Activated T-cell treated with anti-CD3 and anti-CD28 coated beads for 4 hours (primary cell): ENCODE data around the gene WDR82.
"Not testable (repeated sequence)": the region's sequence is repeated elsewhere in the genome, so short reads cannot be mapped to it uniquely, and the experiment has no call there.

Experiments
- DNase-seq: peaks from one replicate; pipeline ENCODE4 v3.0.0-alpha.2; 2020

The WDR82 gene

GRCh38 chr3:52288674-52289073 lies 10.2 kb upstream of the WDR82 start:
- DNase-seq: no peak

DNA sequence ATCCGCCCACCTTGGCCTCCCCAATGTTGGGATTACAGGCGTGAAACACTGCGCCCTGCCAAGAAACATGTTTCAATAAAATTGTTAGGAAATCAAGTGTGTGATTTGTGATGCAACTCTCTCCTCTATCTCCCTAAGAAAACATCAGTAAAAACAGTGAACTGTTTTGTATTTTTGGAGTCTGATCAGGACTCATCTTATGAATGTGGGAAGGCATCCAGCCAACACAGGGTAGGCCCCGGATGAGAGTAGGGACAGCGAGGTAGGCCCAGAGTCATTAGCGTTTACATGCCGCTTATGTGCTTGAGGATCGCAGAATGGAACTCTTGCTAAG lies 8.3 kb upstream of the WDR82 start:
- DNase-seq: no peak

DNA sequence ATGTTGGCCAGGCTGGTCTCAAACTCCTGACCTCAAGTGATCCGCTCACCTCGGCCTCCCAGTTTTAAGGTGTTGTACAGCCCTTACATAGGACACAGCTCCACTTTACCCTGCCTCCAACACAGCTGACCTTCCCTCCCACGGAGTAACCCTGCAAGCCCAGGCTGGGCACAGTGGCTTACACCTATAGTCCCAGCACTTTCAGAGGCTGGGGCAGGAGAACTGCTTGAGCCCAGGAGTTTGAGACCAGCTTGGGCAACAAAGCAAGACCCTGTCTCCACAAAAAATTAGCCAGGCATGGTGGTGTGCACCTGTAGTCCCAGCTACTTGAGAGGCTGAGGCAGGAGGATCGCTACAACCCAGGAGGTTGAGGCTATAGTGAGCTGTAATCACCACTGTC lies 5.6 kb upstream of the WDR82 start:
- DNase-seq: not testable (repeated sequence)

GRCh38 chr3:52283306-52283705 lies 4.9 kb upstream of the WDR82 start:
- no peak for DNase-seq

- no peak for DNase-seq
Observed at GRCh38 chr3:52281981-52282801, 3.7 kb upstream of the WDR82 start.

- no peak for DNase-seq
Observed at GRCh38 chr3:52280050-52280461, 1.6 kb upstream of the WDR82 start.

- no peak for DNase-seq
Observed at GRCh38 chr3:52279596-52279995, 1.1 kb upstream of the WDR82 start.

GRCh38 chr3:52277972-52278509 lies 408 bp downstream of the WDR82 start:
- DNase-seq: peak; percentile 40

DNA sequence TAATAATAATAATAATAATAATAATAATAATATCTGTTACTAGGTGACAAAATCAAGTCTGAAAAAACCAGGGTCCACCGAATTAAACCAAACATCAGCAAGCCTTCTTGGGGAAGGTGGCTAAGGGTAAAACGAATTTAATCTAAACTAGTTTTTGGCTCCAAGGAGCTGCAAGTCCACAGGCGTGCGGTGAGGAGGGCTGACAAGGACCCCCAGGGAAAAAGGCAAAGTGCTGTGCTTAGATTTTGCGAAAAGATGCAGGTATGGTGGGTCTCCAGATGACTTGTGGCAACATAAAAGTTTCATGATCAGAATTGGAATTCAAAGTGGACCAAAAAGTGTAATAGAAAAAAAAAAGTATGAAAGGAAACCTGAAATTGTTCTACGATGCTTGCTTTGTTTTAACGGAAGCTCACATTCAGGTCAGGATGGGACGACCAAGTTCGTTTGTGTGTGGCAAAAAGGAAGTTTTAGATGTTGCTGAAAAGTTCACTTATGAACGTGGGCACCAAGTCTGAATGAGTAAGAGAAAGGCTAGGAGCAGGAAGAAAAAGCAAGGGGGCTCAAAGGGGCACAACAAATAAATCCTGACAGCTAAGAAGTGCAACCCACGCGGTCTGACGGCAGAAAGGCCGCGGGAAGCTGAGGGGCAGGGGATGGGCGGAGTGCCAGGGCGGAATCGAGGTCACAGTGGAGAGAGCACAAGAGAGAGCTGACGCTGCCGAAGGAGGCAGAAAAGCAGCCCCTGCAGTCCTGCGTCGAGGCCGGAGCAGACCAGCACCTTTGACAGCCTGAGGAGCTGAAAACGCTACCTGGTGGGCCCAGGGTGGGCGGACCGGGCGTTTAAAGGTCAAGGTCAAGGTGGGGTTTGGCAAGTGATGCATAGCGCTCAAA lies 1.1 kb downstream of the WDR82 start:
- peak; percentile 64 for DNase-seq

- not testable (repeated sequence) for DNase-seq
Observed at GRCh38 chr3:52274781-52275180, 3.7 kb downstream of the WDR82 start.

- DNase-seq: no peak
Observed at GRCh38 chr3:52272831-52273230, 5.6 kb downstream of the WDR82 start.

- not testable (repeated sequence) for DNase-seq
Observed at GRCh38 chr3:52272172-52272571, 6.3 kb downstream of the WDR82 start.

GRCh38 chr3:52270252-52270754 lies 8.1 kb downstream of the WDR82 start:
- no peak for DNase-seq

GRCh38 chr3:52269776-52270175 lies 8.7 kb downstream of the WDR82 start:
- no peak for DNase-seq

GRCh38 chr3:52268036-52268435 lies 10.4 kb downstream of the WDR82 start:
- peak; percentile 47 for DNase-seq

GRCh38 chr3:52265387-52265786 lies 13.1 kb downstream of the WDR82 start:
- DNase-seq: no peak

DNA sequence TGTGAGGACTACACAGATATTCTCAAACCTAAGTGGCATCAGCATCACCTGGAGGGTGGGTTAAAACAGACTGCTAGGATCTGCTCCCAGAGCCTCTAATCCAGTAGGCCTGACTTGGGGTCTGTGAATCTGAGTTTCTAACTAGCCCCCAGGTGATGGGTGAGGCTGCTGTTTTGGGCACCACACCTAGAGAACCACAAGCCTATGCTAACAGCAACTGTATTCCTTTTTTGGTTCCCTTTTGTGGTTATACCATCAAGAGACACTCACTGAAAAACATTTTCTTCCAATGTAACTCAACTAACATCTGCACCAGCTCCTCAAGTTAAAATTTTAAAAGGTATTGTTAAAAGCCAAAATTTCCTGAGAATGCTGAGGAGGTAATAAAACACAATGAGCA lies 16.0 kb downstream of the WDR82 start:
- no peak for DNase-seq

GRCh38 chr3:52259448-52259847 lies 19.0 kb downstream of the WDR82 start:
- DNase-seq: no peak

DNA sequence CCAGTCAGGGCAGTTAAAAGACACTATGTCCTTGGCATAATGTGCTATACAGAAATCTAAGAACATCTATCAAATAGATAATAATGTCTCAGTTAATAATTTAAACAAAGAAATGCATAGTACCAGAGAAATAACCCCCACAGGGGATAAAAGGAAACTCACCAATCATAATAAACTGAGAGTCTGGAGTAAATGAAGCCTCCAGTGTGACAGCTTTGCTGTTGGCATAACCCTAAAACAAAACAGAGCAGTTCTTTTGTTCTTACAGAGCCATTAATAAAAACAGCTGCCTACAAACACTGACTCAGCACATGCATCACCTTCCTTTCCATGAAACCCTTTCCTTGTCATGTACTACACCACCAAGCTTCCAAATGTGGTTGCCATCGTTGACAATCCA lies 19.4 kb downstream of the WDR82 start:
- no peak for DNase-seq

DNA sequence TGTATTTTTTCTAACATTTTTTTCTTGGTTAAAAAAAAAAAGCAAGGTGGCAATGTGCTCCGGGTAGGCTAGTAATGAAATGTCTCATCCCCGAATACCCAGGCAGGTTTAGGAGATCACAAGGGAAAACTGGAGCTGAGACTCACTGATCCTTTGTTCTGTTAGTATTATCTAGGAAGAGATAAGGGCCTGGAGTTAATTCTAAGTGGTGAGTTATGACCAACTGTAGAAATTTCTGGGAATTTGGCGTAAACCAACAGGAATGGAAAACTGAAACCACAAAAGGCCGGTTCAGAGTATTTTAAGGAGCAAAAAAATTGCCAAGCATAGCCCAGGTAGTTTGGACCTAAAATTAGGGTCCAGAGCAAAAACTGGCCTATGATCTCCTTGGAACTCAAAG lies 20.5 kb downstream of the WDR82 start:
- DNase-seq: no peak

DNA sequence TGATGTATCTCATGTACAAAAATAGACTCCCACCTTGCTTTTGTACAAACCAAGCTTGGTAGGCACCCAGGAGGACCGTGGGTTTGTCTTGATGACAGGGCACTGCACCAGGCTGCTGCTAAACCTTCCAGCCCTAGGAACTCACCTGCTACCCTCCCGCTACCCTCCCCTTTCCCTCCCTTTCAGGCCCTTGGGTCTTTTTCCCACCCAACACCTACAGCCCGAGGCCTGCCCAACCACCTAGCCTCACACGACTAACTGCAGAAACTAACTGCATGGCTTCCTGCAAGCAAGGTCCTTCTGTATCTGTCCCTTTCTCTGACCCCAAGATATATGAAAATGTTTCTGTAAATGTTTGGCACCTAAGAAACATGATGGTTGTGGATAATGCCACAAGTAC lies 21.8 kb downstream of the WDR82 start:
- DNase-seq: no peak

DNA sequence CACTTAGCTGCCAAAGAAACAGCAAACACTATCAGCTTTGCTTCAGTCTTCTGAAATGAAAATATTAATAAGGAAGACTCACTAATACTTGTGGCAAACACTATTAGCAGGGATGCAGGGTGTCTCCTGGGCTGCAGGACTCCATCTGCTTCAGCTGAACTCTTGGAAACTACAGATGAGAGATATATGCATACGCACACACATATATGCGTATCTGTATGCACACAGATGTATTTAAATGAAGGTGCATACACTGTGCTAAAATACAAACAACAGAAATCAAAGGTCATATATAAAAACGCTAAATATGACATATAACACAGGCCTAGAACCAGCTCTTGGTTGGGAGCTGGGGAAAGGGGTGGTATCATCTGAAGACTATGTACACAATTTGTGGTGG lies 22.3 kb downstream of the WDR82 start:
- no peak for DNase-seq

DNA sequence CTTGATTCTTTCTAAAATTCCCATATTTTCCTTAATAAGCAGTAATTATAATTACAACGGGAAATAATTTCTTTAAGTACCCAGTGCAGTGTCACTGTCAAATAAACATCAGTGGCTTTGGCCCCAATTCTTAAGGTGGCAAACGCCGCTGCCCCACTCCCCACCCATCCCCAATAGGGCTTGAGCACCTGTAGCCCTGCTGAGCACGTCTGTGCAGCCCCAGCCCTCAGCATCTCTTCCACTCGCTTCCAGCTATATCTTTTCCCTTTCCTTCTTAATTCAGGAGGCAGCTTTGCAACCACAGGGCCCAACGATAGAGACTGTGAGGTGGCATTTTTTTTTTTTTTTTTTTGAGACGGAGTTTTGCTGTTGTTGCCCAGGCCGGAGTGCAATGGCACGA lies 23.8 kb downstream of the WDR82 start:
- DNase-seq: no peak
